Non-pigmented ciliary epithelial cell (primary cell): ENCODE data around the gene CBFA2T3.

Source experiments
- DNase-seq: peaks from one replicate; pipeline ENCODE4 v3.0.0-alpha.2; 2010; ENCODE audit warnings: low read depth

The CBFA2T3 gene

GRCh38 chr16:88961011-88961410 is 16.0 kb downstream of the CBFA2T3 start:
- DNase-seq: no peak

GRCh38 chr16:88960516-88960915 is 16.5 kb downstream of the CBFA2T3 start:
- DNase-seq: no peak

- DNase-seq: no peak
Measured at GRCh38 chr16:88959022-88959421, 18.0 kb downstream of the CBFA2T3 start.

GRCh38 chr16:88957887-88958577 is 19.0 kb downstream of the CBFA2T3 start:
- no peak for DNase-seq

GRCh38 chr16:88957433-88957767 is 19.6 kb downstream of the CBFA2T3 start:
- DNase-seq: no peak

- no peak for DNase-seq
Measured at GRCh38 chr16:88956546-88957432, 20.2 kb downstream of the CBFA2T3 start.

- DNase-seq: no peak
Measured at GRCh38 chr16:88955906-88956305, 21.1 kb downstream of the CBFA2T3 start.

GRCh38 chr16:88953003-88953690 is 23.9 kb downstream of the CBFA2T3 start:
- DNase-seq: no peak

- no peak for DNase-seq
Measured at GRCh38 chr16:88951989-88952388, 25.0 kb downstream of the CBFA2T3 start.

GRCh38 chr16:88951501-88951900 is 25.5 kb downstream of the CBFA2T3 start:
- no peak for DNase-seq

DNA sequence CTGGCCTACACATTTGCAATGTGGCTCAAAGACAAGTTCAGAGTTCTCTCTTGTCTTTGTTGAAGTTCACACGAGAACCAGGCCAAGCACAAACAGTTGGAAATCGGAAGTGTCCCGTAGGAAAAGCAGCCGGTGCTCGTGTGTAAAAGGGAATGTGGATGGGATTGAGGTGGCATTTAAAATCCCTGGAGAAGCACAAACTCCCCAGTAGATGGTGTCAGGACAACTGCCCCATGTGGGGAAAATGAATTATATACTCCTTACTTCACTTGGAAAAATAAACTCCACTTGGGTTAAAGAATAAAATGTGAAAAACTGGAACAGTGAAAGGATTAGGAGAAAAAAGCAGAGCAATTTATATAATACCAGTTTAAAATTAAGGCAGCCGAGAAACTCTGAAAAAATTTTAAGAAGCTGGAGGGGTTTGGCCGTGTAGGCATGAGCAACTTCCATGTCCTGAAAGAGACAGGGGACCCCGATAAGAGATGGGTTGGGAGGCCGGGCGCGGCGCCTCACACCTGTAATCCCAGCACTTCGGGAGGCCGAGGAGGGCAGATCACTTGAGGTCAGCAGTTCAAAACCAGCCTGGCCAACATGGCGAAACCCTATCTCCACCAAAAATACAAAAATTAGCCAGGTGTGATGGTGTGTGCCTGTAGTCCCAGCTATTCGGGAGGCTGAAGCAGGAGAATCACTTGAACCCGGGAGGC is 28.1 kb downstream of the CBFA2T3 start:
- no peak for DNase-seq

- no peak for DNase-seq
Measured at GRCh38 chr16:88945473-88945872, 31.5 kb downstream of the CBFA2T3 start.

GRCh38 chr16:88943741-88944140 is 33.3 kb downstream of the CBFA2T3 start:
- no peak for DNase-seq

DNA sequence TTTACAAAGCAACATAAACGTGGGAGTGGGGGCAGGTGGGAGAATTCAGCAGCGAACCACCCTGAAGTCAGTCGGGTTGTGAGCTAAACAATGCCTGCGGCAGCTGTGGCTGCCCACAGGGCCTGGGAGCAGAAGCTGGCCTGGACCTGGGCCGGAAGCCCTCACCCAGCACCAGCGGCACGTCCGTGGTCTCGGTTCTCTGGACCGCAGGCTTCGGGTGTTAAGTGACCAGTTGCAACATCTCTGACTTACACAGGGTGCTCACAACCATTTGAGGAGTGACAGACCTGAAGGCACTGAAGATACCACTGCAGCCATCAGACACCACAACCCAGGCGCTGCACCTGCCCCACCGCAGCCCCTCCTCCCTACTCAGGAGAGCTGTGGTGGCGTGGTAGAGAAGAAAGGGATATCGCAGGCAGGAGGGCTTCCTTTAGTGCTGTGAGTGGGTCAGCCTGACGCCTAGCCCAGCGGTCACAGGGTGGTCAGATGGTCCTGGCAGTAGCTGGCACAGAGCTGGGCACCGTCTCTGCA is 33.8 kb downstream of the CBFA2T3 start:
- no peak for DNase-seq

DNA sequence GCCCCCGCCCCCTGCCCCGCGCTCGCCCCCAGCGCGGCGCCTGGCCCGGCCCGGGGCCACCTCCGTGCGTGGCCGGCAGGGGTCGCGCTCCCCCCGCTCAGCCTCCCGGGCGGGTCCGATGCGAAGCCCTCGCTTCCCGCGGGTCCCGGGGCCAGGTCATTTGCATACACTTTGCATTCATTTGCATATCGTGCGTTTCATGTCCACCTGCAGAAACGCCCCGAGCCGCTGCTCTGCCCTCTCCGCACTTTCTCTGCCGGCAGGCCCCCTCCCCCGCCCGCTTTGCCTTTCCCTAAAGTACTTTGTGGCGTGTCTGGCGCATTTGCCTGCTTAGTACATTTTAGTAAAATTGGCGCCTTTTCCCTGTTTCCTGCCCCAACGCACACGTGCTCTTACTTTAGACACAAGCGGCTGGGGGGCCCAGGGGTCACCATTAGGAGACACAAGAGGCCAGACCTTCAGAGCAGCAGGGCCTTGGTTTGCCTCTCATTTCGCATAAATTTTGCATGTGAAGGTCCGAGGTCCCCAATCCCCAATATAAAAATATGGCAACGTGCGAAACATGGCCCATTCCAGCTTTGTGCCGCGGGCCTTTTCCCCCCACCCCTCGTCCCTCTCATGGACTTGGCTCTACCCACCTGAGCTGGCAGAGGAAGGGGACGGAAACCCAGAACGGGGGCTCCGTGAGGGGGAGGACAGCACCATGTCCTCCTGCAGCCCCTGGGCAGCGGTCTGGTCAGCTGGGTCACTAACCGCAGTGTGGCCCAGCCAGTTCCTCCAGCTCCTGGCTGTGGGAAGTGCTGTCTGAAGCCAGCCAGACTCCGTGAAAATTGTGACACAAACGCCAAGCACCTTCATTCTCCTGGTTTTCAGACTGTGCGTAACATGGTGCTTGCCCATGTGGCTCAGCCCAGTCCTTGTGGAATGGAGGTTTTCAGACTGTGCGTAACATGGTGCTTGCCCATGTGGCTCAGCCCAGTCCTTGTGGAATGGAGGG is 34.8 kb downstream of the CBFA2T3 start:
- no peak for DNase-seq

- no peak for DNase-seq
Measured at GRCh38 chr16:88940862-88941817, 35.9 kb downstream of the CBFA2T3 start.

DNA sequence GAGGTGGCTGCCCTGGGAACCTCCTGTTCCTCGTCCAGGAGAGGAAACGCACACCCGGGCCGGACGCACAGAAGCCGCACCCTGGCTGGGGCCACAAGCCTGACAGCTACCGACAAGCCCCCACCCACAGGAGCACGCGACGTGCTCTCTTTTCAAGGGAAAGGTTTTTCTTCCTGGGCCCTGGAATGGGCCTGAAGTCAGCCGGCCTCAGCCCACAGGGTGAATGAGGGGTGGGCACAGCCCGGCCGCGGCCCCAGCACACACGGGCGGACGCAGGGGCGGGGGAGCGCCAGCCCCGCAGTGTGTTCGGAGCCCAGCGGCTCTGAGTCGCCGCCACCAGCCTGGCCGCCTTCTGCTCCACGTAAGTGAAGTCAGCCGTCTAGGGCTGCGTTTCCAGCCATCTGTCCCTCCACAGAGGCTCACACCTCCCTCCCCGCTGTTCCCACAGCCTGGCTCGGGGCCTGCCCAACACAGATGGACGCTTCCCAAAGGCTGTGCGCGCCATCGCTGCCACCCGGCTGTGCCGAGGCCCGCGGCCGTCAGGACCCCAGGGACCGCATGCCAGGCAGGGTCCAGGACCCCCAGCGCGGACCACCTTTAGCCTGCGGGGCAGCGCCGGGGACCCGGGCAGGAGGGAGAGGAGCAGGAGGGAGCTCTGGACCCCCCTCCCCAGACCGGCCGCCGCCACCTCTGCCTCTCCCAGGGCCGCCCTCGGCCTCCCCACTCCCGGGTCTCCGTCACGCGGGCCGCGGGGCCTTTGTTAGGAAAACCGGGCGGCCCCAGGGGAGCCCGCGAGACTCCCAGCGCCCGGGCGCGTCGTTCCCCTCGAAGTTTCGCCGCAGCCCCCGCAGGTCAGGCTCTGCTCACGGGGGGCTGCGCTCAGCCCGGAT is 36.8 kb downstream of the CBFA2T3 start:
- DNase-seq: no peak

DNA sequence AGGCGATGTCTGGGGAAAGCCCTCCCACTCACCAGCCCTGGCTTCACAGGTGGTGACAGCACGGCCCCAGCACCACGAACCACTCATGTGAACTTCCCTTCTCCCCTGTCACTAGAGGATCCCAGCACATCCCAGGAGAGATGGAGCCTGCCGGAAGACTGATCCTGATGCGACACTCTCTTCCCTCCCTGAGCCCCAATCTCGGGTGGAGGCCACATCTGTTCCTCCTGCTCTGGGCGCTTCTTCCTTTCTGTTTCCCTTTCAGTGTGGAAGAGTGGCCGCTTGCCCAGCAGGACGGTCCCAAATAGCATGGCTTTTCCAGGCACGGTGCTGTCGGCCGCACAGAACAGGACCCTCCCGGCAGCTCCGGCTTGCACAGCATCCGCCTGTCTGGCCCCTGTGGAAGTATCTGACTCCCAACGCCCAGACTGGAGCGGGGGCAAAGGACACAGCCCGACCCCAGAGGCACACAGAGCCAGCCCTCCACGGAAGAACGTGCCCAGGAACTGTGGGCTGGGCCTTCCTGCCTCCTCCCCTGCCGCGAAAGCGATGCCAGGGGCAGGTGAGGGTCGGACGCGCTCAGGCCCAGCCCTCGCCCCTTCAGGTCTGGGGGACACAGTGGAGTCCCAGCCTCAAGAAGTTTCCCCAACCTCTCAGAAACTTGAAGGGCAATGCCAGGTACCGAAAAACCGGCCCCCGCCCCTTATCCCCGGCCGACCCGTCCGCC is 37.6 kb downstream of the CBFA2T3 start:
- DNase-seq: no peak
